A549 (cell line): ENCODE measurements around the gene VWA8.

ENCODE experiments used
- CTCF ChIP-seq: fragments of >200 bp; sonication (Bioruptor Twin); formaldehyde crosslinking; IDR thresholded peaks from 3 replicates; pipeline ENCODE4 v1.5.1; 2016
- JUN ChIP-seq, 2 experiments: fragments of >200 bp; sonication (Bioruptor Twin); formaldehyde crosslinking; IDR thresholded peaks; 2 replicates in 1 of 2; 3 replicates in 1 of 2; pipeline ENCODE4 v1.6.1; 2016 to 2017
- MAFK ChIP-seq: fragments of 450-650 bp; IDR thresholded peaks from 2 replicates; pipeline ENCODE4 v1.6.1; 2014; ENCODE audit not compliant: partially characterized antibody
- MAZ ChIP-seq: fragments of 150-350 bp; IDR thresholded peaks from 2 replicates; pipeline ENCODE4 v1.6.1; 2014; ENCODE audit warnings: antibody characterized with exemption, low read depth, low read length, borderline replicate concordance
- NPAS2 ChIP-seq: fragments of 250-450 bp; sonication (Bioruptor Pico); IDR thresholded peaks from 2 replicates; pipeline ENCODE4 v1.8.0; 2022; ENCODE audit warnings: mild to moderate bottlenecking, moderate library complexity, borderline replicate concordance
- NR3C1 ChIP-seq: fragments of >200 bp; sonication (Bioruptor Twin); formaldehyde crosslinking; IDR thresholded peaks from 3 replicates; pipeline ENCODE4 v1.6.1; 2017
- POLR2A ChIP-seq: IDR thresholded peaks from 2 replicates; pipeline ENCODE4 v1.6.1; 2012; ENCODE audit warnings: mild to moderate bottlenecking, low read length
- RAD21 ChIP-seq, 2 experiments: fragments of >200 bp in 1 of 2; sonication (Bioruptor Twin) in 1 of 2; formaldehyde crosslinking in 1 of 2; IDR thresholded peaks in 1 of 2; conservative IDR thresholded peaks in 1 of 2; 2 replicates in 1 of 2; 3 replicates in 1 of 2; pipeline ENCODE4 v1.6.1; 2012 to 2018; ENCODE audit warnings: inconsistent platforms in 1 of 2
- RCOR1 ChIP-seq: fragments of 150-350 bp; IDR thresholded peaks from 2 replicates; pipeline ENCODE4 v1.6.1; 2014; ENCODE audit warnings: antibody characterized with exemption, low read length, low read depth
- RNF2 ChIP-seq: fragments of 200-600 bp; sonication (generic); IDR thresholded peaks from 2 replicates; pipeline ENCODE4 v1.6.1; 2016; ENCODE audit warnings: low read depth, mild to moderate bottlenecking, antibody characterized with exemption, moderate library complexity, borderline replicate concordance
- SREBF2 ChIP-seq: fragments of 450-650 bp; IDR thresholded peaks from 2 replicates; pipeline ENCODE4 v1.6.1; 2014; ENCODE audit warnings: mild to moderate bottlenecking, moderate library complexity

DNA sequence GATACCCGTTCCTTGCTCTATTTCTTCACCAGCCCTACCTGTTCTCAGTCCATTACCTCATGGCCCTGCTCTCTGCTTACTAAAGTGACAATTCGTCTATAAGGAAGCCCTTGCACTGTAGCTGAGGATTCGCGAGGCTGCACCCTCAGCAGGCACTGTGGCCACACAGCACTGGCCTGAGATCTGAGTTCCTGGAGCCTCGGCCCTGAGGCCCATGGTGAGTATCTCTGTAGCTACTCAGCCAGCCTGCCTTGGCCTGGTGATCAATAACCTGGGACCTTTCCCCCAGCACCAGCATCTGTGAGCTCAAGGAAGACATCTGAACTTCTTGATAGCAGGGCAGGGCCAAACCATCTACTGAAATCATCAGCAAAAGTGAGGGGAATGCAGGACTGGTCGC, 412.9 kb downstream of the VWA8 start:
- TF ChIP-seq CTCF, result no peak
- no peak for TF ChIP-seq MAFK
- TF ChIP-seq POLR2A, result no peak
- no peak for TF ChIP-seq SREBF2
- TF ChIP-seq RCOR1, result no peak
- no peak for TF ChIP-seq NPAS2 (CRISPR knock-in tag)
- TF ChIP-seq NR3C1, result no peak
- TF ChIP-seq JUN (IDR thresholded peaks at IDR 0.05), result no peak
- TF ChIP-seq MAZ, result no peak
- TF ChIP-seq RAD21 (conservative IDR thresholded peaks at IDR 0.05 in 1 of 2, IDR thresholded peaks at IDR 0.05 in 1 of 2), result no peak
- TF ChIP-seq RNF2, result no peak
